T-helper 1 cell treated with Interleukin-12 subunit alpha and Interleukin-12 subunit beta and Interleukin-4 antibody, amounts not matched to agents 30 μg/mL and 1 μg/mL, for 36 hours (primary cell): Measurements from ENCODE around the gene XG.
"Not testable (repeated sequence)": the region's sequence is repeated elsewhere in the genome, so short reads cannot be mapped to it uniquely, and the experiment has no call there.

Experiments used
- H3K27ac Mint-ChIP-seq: one replicate; pipeline ENCODE4 v1.8.0; 2021; ENCODE audit warnings: mild to moderate bottlenecking, mixed read lengths
- H3K27me3 Mint-ChIP-seq: one replicate; pipeline ENCODE4 v1.8.0; 2021; ENCODE audit warnings: low read depth, mixed read lengths
- H3K36me3 Mint-ChIP-seq: one replicate; pipeline ENCODE4 v1.8.0; 2021; ENCODE audit warnings: low read depth, mixed read lengths
- H3K4me1 Mint-ChIP-seq: one replicate; pipeline ENCODE4 v1.8.0; 2021; ENCODE audit warnings: low read depth, mixed read lengths
- H3K4me3 Mint-ChIP-seq: one replicate; pipeline ENCODE4 v1.8.0; 2021; ENCODE audit warnings: mild to moderate bottlenecking, moderate library complexity, mixed read lengths
- H3K9me3 Mint-ChIP-seq: one replicate; pipeline ENCODE4 v1.8.0; 2021; ENCODE audit warnings: mixed read lengths

Gene XG, protein sequence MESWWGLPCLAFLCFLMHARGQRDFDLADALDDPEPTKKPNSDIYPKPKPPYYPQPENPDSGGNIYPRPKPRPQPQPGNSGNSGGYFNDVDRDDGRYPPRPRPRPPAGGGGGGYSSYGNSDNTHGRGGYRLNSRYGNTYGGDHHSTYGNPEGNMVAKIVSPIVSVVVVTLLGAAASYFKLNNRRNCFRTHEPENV

DNA sequence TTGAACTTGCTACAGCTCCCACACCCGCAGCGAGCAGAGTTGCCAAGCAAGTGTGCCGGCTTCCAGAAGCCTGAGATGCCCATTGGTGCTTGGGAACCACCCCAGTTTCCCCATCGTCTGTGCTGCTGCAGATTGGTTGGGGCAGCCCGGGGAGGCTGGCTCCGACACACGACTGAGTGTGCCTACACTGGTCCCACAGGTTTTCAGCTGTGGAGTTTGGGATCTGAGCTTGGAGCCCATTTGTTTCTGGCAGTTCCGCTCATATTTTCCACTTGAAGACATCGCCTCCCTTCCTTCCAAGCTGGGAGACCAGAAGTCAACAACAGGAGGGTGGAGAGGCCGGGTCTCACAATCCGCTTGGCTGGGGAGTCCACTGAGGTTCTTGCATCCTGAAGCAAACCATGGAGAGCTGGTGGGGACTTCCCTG, at the start of gene XG:
TSS of gene XG (plus strand) at position 167 of the 427 bp plus-strand sequence. CDS start at position 402, 235 bp downstream.
- not testable (repeated sequence) for H3K9me3 Mint-ChIP-seq, H3K4me3 Mint-ChIP-seq, H3K27ac Mint-ChIP-seq, H3K4me1 Mint-ChIP-seq, H3K36me3 Mint-ChIP-seq, H3K27me3 Mint-ChIP-seq

DNA sequence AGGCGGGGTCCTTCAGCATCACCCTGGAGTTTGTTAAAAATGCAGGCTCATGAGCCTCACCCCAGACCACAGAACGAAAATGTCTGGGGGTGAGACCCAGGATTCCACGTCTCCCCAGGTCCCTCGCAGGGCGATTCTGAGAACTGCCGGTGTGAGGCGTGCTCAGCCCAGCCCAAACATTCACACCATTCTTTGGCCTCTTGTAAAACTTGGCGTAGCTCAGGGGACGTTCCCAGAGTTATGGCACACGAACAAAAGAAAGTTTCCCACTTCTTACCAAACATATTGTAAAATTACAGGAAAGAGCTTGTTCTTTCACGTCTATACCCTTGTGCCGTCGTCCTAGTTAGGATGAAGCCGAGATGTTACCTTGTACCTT, 47.9 kb upstream of the XG start:
- Mint-ChIP-seq H3K4me1 (peaks cover 80% of the 10 kb centered on the region), H3K36me3 (peaks cover 44% of the 10 kb centered on the region), H3K9me3 (peaks cover 7% of the 10 kb centered on the region), H3K27me3 (no peaks in the 10 kb centered on the region), H3K27ac (peak overlapping the region; percentile 67), H3K4me3 (peak overlapping the region; percentile 73)

DNA sequence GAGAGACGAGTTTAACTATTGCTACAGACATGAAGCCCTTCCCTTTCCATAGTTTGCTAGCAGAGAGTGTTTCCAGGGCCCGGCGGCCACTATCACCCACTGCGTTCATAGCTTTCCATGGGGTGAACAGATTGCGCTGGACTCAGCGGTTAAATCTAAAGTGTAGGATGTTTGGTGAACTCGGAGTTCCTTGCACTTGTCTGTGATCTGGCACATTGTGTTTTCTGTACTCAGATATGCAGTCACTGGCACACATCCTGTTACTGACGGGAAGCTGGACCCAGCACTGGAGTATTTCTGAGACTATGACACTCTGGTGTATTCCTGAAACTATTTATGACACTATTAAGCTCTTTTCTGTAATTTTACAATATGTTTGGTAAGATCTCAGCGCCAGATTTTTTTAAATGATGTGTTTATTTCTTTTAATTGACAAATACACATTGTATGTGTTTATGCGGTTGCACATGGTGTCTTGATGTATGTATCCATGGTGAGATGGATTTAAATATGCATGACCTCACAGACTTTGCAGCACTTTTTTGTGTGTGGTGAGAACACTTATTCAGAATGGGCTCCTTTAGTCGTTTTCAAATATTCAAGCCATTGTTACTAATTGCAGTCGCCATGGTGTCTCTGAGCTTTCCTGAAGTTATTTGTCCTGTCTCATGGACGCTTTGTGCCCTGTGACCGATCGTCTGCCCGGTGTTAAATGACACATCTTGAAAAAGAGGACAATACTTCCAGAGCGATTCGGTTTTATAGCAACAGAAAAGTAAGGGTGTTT, 46.6 kb upstream of the XG start:
- Mint-ChIP-seq H3K27ac (peak overlapping the region; percentile 54), H3K4me3 (peak overlapping the region; percentile 12), H3K36me3 (peaks cover 36% of the 10 kb centered on the region), H3K9me3 (peaks cover 6% of the 10 kb centered on the region), H3K4me1 (peaks cover 86% of the 10 kb centered on the region), H3K27me3 (no peaks in the 10 kb centered on the region)

DNA sequence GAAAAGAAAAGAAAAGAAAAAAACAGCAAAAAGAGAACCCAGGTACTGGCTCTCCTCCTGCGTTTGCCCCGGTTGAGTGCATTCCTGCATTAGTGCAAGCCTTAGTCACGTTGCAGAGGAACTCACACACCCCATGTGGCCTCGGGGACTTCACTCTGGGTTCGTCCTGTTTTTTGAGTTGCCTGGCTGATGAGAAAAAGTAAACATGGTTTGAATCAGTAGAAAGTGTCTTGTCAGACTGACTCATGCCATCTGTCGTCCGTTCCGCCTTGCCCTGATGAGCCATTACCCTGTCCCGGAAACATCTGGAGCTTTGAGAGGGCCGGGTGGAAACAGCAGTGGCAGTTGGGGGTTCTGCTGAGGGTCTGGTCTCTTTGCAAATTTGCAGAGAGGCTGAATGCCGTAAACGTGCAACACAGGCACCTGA, 44.5 kb upstream of the XG start:
- Mint-ChIP-seq H3K9me3 (no peaks in the 10 kb centered on the region), H3K36me3 (peaks cover 21% of the 10 kb centered on the region), H3K4me1 (peaks cover 75% of the 10 kb centered on the region), H3K27ac (peak overlapping the region; percentile 88), H3K27me3 (no peaks in the 10 kb centered on the region), H3K4me3 (peak overlapping the region; percentile 53)

DNA sequence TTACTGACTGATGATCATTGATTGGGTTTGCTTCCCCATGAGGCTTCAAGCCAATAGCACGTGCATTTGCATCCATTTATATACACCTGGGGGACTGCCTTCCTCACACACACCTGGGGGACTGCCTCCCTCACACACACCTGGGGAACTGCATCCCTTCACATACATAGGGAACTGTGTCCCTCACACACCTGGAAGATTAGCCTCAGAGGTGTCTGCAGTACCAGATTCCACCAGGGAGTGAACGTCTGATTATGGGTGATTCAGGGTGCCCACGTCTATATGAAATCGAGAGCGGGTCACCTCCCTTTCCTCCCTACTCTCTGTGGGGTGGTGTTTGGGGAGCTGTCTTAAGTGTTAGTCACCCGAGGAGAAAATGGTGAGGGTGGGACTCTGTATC, 43.8 kb upstream of the XG start:
- peak overlapping the region; percentile 88 for H3K27ac Mint-ChIP-seq
- peak overlapping the region; percentile 11 for H3K4me3 Mint-ChIP-seq
- H3K36me3 Mint-ChIP-seq = peaks cover 20% of the 10 kb centered on the region
- no peaks in the 10 kb centered on the region for H3K27me3 Mint-ChIP-seq
- peaks cover 70% of the 10 kb centered on the region for H3K4me1 Mint-ChIP-seq
- no peaks in the 10 kb centered on the region for H3K9me3 Mint-ChIP-seq

DNA sequence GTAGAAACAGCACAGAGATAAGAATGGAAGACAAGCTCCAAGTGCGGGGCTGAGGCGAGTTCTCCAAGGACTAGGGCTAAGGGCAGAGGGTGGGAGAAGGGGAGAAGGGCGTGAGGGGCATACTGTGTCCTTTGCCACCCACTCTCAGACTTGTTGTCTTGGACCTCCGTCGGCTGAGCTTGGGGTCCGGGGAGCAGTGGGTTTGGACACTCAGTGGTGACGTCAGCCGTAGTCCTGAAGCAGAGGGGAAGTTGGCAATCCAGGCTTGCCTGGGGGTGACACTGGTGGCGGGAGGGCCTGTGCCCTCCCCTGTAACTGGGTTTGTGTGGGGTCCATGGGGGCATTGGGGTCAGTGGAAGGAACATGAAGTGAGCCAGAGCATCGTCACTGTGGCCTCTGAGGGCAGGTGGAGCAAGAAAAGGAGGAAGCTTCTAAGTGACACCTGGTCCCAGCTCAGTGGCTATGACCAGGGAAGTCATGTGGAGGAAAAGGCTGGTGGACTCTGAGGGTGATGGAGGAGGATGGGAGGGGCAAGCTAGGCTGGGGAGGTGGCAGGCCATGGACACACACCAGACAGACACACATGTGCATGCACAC, 43.1 kb upstream of the XG start:
- Mint-ChIP-seq H3K36me3 (peaks cover 16% of the 10 kb centered on the region), H3K4me1 (peaks cover 64% of the 10 kb centered on the region), H3K4me3 (peak overlapping the region; percentile 11), H3K27me3 (no peaks in the 10 kb centered on the region), H3K9me3 (no peaks in the 10 kb centered on the region), H3K27ac (peak overlapping the region; percentile 88)

DNA sequence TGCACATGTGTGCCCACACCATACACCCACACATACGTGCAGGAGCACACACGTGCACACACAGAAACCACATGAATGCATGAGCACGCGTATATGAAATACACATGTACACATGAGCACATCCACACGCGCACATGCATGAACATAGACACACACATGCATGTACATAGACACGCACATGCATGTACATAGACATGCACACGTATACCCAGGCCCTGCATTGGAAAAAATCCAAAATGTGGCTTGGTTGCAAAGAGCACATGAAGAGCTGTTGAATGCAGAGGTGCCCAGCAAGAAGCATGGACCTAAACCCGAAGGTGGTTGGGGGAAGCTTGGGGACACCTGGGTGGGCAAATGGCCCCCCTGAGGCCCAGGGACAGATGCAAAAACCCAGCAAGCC, 42.3 kb upstream of the XG start:
- Mint-ChIP-seq H3K27me3 (no peaks in the 10 kb centered on the region), H3K4me1 (peaks cover 64% of the 10 kb centered on the region), H3K36me3 (peaks cover 19% of the 10 kb centered on the region), H3K4me3 (peak overlapping the region; percentile 72), H3K27ac (peak overlapping the region; percentile 88), H3K9me3 (no peaks in the 10 kb centered on the region)

DNA sequence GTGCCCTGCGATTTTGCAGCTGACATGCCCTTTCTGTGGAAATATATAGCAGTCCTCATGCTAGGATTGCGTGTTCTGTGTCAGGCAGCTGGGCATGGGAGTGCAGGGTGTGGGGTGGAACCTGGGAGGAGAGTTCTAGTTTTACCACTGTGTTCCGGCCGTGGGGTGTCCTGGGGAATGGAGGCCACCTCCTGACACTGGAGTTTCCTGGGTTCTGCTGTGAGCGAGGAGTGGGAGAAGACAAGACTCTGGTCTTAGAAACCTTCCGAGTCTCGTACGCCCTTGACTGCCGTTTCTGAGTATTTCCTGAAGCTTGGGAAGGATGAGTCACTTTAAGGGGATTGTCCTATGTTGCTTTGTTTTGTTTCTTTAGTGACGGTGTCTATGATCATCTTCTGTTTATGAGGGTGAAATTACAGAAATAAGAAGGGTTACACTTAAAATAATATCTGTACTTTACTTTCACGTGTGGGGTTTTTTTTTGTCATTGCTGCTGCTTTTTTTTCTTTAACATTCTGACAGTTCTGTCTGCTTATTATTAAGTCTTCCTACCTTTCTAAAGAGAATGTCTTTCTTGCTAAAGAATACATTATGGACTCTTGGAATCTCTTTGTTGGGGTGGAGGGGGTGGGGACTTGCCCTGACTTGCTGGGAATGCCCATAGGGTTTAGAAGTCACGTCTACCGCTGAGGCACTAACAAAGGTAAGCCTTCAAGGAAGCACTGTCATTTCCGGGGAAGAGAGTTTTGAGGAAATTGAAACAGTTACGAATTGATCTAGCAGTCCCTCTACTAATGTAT, 41.6 kb upstream of the XG start:
- peak overlapping the region; percentile 88 for H3K27ac Mint-ChIP-seq
- H3K9me3 Mint-ChIP-seq = no peaks in the 10 kb centered on the region

DNA sequence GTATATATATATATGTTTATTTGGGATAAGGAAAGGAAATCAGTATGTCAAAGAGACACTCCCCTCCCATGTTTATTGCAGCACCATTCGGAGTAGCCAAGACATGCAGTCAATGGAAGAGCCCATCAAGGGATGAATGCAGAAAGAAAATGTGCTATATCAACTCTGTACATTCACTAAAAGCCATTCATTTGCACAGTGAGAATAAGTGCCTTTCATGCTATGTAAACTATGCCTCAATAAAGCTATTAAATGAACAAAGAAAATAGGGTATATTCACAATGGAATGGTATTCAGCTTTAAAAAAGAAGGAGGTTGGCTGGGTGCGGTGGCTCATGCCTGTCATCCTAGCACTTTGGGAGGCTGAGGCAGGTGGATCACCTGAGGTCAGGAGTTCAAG, 40.4 kb upstream of the XG start:
- Mint-ChIP-seq H3K27me3 (no peaks in the 10 kb centered on the region), H3K36me3 (peaks cover 27% of the 10 kb centered on the region), H3K4me3 (no peak overlapping the region), H3K9me3 (no peaks in the 10 kb centered on the region), H3K4me1 (peaks cover 64% of the 10 kb centered on the region), H3K27ac (no peak overlapping the region)

More for the DNA sequence above, 41.6 kb upstream of the XG start:
- H3K27me3 Mint-ChIP-seq = no peaks in the 10 kb centered on the region
- H3K4me3 Mint-ChIP-seq = peak overlapping the region; percentile 72
- H3K36me3 Mint-ChIP-seq = peaks cover 21% of the 10 kb centered on the region
- H3K4me1 Mint-ChIP-seq = peaks cover 64% of the 10 kb centered on the region

DNA sequence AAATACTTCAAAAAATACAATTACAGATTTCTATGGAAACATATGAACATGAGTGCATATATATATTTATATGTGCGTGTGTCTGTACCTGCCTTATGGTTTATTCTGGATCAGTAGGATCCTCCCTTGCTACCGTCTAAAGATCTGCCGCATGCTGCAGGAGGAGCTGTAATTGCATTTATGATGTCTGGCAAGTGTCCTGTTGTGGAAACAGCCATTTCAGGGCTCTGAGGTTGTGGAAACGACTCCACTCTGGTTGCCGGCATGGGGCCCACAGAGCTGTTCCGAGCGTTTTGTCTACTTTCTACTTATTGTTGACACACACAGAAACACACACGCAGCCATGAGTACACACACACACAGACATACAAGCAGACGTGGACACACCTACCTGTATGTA, 39.4 kb upstream of the XG start:
- Mint-ChIP-seq H3K36me3 (peaks cover 33% of the 10 kb centered on the region), H3K27me3 (no peaks in the 10 kb centered on the region), H3K9me3 (no peaks in the 10 kb centered on the region), H3K4me1 (peaks cover 67% of the 10 kb centered on the region), H3K27ac (no peak overlapping the region), H3K4me3 (no peak overlapping the region)

DNA sequence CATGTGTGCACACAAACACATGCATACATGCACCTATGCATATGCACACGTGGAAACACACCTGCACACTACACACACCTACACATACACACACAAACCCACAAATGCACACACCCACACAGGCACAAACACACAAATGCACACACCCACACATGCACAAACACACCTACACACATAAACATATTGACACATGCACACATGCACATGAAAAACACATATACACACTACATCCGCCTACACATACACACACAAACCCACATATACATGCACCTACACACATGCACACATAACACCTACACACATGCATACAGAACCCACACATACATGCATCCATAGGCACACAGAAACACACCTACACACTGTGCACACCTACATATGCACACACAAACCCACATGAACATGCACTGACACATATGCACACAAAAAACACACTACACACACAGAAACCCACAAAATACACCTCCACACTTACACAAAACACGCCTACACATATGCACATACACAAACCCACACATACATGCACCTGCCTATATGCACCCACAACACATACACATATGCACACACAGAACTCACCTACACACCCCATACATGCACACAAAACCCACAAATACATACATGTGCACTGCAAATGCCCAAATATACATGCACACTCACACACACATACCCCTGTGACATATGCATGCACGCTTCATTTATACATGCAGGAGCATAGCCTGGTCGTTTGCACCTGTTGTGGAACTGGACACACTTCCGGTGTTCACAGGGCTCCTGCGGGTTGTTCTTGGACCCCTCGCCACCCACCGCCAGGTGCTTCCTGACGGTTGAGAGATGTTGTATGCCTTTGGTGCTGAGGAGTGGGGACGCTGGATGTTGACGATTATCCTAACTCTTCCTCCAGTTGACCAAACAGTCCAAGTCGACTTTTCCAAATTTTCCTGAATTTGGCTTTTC, 38.7 kb upstream of the XG start:
- Mint-ChIP-seq H3K36me3 (peaks cover 39% of the 10 kb centered on the region), H3K4me1 (peaks cover 66% of the 10 kb centered on the region)

DNA sequence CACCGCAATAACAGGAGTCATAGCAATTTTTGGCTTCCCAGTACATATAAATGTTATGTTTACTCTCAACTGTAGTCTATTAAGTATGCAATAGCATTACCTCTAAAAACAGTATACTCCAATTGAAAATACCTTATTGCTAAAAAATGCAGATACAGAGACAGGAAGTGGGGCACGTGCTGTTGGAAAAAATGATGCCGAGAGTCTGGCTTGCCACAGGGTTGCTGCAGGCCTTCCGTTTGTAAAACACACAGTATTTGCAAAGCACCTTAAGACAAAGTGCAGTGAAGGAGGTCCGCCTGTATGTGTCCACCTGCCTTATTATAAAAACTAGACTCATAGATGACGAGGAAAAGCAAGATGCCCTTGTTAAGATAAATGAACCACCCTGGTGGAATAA, 37.3 kb upstream of the XG start:
- peak overlapping the region; percentile 9 for H3K27ac Mint-ChIP-seq
- peaks cover 51% of the 10 kb centered on the region for H3K36me3 Mint-ChIP-seq
- H3K9me3 Mint-ChIP-seq = no peaks in the 10 kb centered on the region
- peaks cover 56% of the 10 kb centered on the region for H3K4me1 Mint-ChIP-seq
- H3K27me3 Mint-ChIP-seq = no peaks in the 10 kb centered on the region
- H3K4me3 Mint-ChIP-seq = no peak overlapping the region

More for the DNA sequence above, 38.7 kb upstream of the XG start:
- Mint-ChIP-seq H3K9me3 (no peaks in the 10 kb centered on the region), H3K4me3 (no peak overlapping the region), H3K27me3 (no peaks in the 10 kb centered on the region), H3K27ac (no peak overlapping the region)

DNA sequence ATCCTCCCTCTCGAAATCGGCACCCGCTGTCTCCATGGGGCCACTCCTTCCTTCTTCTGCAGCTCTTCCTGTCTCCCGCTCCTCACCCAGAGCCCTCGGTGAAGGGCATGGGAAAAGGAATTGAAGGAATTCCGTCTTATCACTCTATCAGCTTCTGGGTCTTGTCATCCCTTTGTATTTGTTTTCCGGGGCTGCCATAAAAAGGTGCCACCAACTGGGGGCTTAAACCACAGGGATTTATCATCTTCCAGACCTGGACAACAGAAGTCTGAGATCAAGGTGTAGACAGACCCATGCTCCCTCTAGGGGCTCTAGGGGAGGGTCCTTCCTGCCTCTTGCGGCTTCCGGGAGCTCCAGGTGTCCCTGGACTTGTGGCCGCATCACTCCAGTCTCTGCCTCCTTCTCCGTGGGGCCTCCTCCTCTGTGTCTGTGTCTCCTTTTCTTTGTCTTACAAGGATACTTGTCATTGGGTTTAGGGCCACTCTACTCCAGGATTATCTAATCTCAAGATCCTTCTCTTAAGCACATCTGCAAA, 36.7 kb upstream of the XG start:
- Mint-ChIP-seq H3K27me3 (no peaks in the 10 kb centered on the region), H3K36me3 (peaks cover 57% of the 10 kb centered on the region), H3K9me3 (no peaks in the 10 kb centered on the region), H3K4me1 (peaks cover 53% of the 10 kb centered on the region), H3K27ac (peak overlapping the region; percentile 58), H3K4me3 (no peak overlapping the region)
